ENCODE measurements around the gene VSTM2L.
"Not testable (repeated sequence)": the region's sequence is repeated elsewhere in the genome, so short reads cannot be mapped to it uniquely, and the experiment has no call there.

The VSTM2L gene

GRCh38 chr20:37902504-37903313 is at the start of gene VSTM2L:
Gene VSTM2L (plus strand): TSS chr20:37903127. CDS start chr20:37903351, 224 bp downstream.
- no peak for FAIRE-seq

GRCh38 chr20:37853823-37854375 is 49.0 kb upstream of the VSTM2L start:
- FAIRE-seq (no peak), DNase-seq (ENCODE audit: low spot score) (no peak)

More at GRCh38 chr20:37902504-37903313, at the start of gene VSTM2L:
- DNase-seq (ENCODE audit: low spot score), result no peak

- not testable (repeated sequence) for DNase-seq (ENCODE audit: low spot score); FAIRE-seq
Measured at GRCh38 chr20:37856034-37856433, 46.9 kb upstream of the VSTM2L start.

- DNase-seq (ENCODE audit: low spot score), result no peak
- no peak for FAIRE-seq
Measured at GRCh38 chr20:37856932-37857660, 45.8 kb upstream of the VSTM2L start.

GRCh38 chr20:37859406-37860171 is 43.3 kb upstream of the VSTM2L start:
- FAIRE-seq, result no peak
- no peak for DNase-seq (ENCODE audit: low spot score)

GRCh38 chr20:37863289-37863688 is 39.6 kb upstream of the VSTM2L start:
- DNase-seq (ENCODE audit: low spot score) (no peak), FAIRE-seq (no peak)

GRCh38 chr20:37864298-37864697 is 38.6 kb upstream of the VSTM2L start:
- FAIRE-seq, result no peak

GRCh38 chr20:37866051-37866450 is 36.9 kb upstream of the VSTM2L start:
- DNase-seq (ENCODE audit: low spot score), result no peak
- FAIRE-seq, result no peak

More at GRCh38 chr20:37864298-37864697, 38.6 kb upstream of the VSTM2L start:
- DNase-seq (ENCODE audit: low spot score), result no peak

GRCh38 chr20:37867289-37868195 is 35.4 kb upstream of the VSTM2L start:
- no peak for FAIRE-seq
- DNase-seq (ENCODE audit: low spot score), result no peak

GRCh38 chr20:37868851-37869333 is 34.0 kb upstream of the VSTM2L start:
- FAIRE-seq (no peak), DNase-seq (ENCODE audit: low spot score) (no peak)

- no peak for FAIRE-seq
- no peak for DNase-seq (ENCODE audit: low spot score)
Measured at GRCh38 chr20:37869334-37869861, 33.5 kb upstream of the VSTM2L start.

GRCh38 chr20:37870294-37870693 is 32.6 kb upstream of the VSTM2L start:
- FAIRE-seq (no peak), DNase-seq (ENCODE audit: low spot score) (no peak)

- no peak for FAIRE-seq
- DNase-seq (ENCODE audit: low spot score), result no peak
Measured at GRCh38 chr20:37871751-37872150, 31.2 kb upstream of the VSTM2L start.

GRCh38 chr20:37872161-37872560 is 30.8 kb upstream of the VSTM2L start:
- no peak for FAIRE-seq
- no peak for DNase-seq (ENCODE audit: low spot score)

GRCh38 chr20:37873884-37874283 is 29.0 kb upstream of the VSTM2L start:
- DNase-seq (ENCODE audit: low spot score) (no peak), FAIRE-seq (no peak)

GRCh38 chr20:37875460-37876175 is 27.3 kb upstream of the VSTM2L start:
- DNase-seq (ENCODE audit: low spot score) (no peak), FAIRE-seq (no peak)

- FAIRE-seq, result no peak
- no peak for DNase-seq (ENCODE audit: low spot score)
Measured at GRCh38 chr20:37876863-37877262, 26.1 kb upstream of the VSTM2L start.

GRCh38 chr20:37877832-37878772 is 24.8 kb upstream of the VSTM2L start:
- FAIRE-seq, result no peak

More at GRCh38 chr20:37877832-37878772, 24.8 kb upstream of the VSTM2L start:
- no peak for DNase-seq (ENCODE audit: low spot score)

Measured in urothelium cell line (cell line).